PC-9 (cell line): ENCODE measurements around the gene APC.

Source experiments
- CTCF ChIP-seq: fragments of 200-600 bp; sonication (generic); conservative IDR thresholded peaks from 2 replicates; pipeline ENCODE4 v1.6.1; 2017; ENCODE audit warnings: mixed run types, antibody characterized with exemption, mild to moderate bottlenecking, moderate library complexity
- EZH2 ChIP-seq: fragments of 200-600 bp; sonication (generic); IDR thresholded peaks from 2 replicates; pipeline ENCODE4 v1.8.0; 2017; ENCODE audit warnings: antibody characterized with exemption, low read depth

GRCh38 chr5:112691758-112692157, 45.9 kb upstream of the APC start:
- peak; percentile 67 for TF ChIP-seq CTCF
- TF ChIP-seq EZH2, result no peak
